ENCODE measurements around the gene NMRK2.
"Not testable (repeated sequence)": the region's sequence is repeated elsewhere in the genome, so short reads cannot be mapped to it uniquely, and the experiment has no call there.

NMRK2 gene

DNA sequence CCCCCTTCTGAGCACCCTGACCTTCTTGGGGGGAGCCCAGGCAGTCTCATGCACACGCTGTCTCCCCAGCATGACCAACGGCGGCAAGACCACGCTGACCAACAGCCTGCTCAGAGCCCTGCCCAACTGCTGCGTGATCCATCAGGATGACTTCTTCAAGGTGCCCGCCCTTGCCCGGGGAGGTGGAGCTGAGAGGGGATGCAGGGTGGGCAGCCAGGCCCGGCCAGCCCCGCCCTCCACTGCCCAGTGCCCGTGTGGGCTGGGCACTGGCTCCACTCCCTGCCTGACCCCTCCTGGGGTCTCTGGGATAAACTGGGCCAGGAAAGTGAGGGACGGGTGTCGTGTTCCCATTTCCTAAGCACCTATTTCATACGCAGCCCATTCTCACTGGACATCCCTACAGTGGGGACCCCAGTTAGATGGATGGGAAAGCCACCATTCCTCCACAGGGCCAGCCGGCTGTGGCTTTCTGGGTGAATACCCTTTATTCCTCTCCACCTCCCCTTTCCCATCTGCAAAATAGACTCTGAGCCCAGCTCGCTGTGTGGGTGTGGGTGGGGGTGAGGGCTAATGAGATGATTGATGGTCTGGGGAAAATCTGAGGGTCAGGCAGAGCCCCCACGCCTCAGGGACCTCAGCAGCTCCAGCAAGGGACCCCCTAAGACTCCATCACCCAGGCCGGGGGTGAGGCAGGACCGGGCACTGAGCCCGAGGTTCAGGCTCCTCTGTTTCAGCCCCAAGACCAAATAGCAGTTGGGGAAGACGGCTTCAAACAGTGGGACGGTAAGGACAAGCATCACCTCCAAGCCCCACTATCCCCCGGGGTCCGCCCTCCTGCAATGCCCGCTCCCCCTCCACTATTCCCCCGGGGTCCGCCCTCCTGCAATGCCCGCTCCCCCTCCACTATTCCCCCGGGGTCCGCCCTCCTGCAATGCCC lies 3.9 kb downstream of the NMRK2 start:
- no peak for FAIRE-seq
- DNase-seq (ENCODE audit: low spot score): no peak

DNA sequence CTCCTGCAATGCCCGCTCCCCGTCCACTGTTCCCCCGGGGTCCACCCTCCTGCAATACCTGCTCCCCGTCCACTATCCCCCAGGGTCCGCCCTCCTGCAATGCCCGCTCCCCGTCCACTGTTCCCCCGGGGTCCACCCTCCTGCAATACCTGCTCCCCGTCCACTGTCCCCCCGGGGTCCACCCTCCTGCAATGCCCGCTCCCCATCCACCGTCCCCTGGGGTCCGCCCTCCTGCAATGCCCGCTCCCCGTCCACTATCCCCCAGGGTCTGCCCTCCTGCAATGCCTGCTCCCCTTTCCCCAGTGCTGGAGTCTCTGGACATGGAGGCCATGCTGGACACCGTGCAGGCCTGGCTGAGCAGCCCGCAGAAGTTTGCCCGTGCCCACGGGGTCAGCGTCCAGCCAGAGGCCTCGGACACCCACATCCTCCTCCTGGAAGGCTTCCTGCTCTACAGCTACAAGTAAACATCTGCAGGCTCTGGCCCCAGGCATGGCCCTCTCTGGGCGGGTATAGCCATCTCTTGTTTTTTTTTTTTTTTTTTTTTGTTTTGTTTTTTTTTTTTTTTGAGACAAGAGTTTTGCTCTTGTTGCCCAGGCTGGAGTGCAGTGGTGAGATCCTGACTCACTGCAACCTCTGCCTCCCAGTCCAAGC lies 5.6 kb downstream of the NMRK2 start:
- DNase-seq (ENCODE audit: low spot score); FAIRE-seq: not testable (repeated sequence)

DNA sequence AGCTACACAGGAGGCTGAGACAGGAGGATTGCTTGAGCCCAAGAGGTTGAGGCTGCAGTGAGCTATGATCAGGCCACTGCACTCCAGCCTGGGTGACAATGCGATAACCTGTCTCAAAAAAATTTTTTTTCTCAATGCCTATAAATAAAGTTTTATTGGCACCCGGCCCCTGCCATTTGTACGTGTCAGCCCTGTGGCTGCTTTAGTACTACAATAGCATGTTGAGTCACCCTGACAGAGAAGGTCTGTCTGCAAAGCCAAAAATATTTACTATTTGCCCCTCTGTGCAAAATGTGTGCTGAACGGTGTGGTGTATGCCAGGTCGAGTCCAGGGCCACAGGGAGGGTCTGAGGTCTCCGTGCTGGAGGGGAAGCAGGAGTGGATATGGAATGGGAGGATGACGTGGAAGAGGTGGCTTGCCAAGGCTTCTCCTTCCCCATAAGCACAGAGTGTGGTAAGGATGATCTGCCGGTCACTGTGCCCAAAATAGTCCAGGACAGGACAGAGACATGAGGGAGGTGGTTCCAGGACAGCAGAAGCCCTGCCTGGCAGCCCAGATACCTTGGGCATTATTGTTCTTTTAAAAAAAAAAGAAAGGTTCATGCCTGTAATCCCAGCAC lies 10.0 kb downstream of the NMRK2 start:
- no peak for FAIRE-seq
- no peak for DNase-seq (ENCODE audit: low spot score)

DNA sequence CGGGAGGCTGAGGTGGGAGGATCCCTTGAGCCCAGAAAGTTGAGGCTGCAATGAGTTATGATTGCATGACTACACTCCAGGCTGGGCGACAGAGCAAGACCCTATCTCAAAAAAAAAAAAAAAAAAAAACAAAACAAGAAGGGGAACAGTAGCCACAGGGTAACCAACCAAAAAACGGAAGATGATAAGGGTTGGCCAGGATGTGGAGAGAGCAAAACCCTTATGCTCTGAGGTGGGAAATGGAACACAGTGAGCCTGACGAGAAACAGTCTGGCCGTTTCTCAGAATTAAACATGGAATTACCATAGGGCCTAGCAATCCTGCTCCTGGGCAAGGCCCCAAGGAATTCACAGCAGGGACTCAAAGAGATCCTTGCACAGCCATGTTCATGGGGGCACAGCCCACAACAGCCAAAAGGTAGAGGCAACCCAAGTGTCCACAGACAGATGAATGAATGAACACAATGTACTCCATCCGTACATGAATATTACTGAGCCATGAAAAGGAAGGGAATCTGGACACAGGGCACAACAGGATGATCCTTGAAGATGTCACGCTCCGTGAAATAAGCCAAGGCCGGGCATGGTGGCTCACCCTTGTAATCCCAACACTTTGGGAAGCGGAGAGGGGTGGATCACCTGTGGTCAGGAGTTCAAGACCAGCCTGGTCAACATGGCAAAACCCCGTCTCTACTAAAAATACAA lies 11.3 kb downstream of the NMRK2 start:
- DNase-seq (ENCODE audit: low spot score): no peak

DNA sequence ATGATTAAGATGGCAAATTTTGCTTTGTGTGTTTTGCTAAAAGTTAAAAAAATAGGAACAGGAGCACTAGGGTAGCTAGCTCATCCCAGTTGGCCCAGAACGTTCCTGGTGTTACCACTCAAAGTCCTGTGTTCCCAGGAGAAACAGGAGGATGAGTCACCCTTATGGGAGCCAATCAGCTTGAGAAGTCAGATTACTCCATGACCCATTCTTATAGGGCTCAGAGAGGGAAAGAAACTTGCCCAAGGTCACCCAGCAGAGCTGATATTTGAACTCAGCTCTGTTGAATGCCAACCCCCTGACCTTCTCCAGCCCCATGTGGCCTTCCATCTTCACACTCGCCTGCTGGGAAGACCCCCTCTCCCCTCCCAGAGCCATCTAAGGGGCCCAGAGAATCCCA lies 13.0 kb downstream of the NMRK2 start:
- DNase-seq (ENCODE audit: low spot score) (no peak), FAIRE-seq (no peak)

More for the DNA sequence above, 11.3 kb downstream of the NMRK2 start:
- no peak for FAIRE-seq

DNA sequence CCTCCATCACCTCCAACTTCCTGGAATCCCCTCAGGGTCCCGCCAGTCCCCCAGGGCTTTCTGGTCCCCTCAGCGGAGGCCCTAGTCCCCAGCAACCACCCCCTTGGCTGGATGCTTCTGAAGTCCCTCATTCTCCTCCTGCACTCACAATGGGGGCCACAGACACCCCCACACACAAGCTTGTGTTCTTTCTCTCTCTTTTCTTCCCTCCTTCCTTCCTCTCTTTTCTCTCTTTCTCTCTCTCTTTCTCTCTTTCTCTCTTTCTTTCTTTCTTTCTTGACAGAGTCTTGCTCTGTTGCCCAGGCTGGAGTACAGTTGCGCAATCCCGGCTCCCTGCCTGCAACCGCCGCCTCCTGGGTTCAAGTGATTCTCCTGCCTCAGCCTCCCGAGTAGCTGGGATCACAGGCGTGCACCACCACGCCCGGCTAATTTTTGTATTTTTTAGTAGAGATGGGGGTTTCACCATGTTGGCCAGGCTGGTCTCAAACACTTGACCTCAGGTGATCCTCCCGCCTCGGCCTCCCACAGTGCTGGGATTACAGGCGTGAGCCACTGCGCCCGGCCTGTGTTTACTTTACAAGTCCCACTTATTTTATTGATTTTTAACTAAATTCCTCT lies 14.6 kb downstream of the NMRK2 start:
- not testable (repeated sequence) for DNase-seq (ENCODE audit: low spot score); FAIRE-seq

DNA sequence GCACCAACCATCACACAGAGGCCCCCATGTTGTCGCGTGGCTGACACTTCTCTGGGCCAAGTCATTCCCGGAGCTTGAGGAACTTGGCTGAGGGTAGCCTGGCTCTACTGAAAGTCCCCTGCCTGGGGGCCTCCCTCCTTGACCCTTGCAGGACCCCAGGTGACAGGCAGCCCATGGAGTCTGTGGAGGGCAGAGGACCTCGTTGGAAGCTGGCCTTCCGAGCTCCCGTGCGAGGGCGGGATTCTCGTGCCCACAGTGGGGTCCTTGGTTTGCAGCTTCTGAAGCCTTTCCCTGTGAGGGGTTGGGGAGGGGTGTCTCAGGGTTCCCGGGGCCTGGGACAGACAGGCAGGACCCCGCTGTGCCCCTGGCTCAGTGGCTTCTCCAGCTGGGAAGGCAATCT lies 16.4 kb downstream of the NMRK2 start:
- DNase-seq (ENCODE audit: low spot score) (no peak), FAIRE-seq (no peak)

DNA sequence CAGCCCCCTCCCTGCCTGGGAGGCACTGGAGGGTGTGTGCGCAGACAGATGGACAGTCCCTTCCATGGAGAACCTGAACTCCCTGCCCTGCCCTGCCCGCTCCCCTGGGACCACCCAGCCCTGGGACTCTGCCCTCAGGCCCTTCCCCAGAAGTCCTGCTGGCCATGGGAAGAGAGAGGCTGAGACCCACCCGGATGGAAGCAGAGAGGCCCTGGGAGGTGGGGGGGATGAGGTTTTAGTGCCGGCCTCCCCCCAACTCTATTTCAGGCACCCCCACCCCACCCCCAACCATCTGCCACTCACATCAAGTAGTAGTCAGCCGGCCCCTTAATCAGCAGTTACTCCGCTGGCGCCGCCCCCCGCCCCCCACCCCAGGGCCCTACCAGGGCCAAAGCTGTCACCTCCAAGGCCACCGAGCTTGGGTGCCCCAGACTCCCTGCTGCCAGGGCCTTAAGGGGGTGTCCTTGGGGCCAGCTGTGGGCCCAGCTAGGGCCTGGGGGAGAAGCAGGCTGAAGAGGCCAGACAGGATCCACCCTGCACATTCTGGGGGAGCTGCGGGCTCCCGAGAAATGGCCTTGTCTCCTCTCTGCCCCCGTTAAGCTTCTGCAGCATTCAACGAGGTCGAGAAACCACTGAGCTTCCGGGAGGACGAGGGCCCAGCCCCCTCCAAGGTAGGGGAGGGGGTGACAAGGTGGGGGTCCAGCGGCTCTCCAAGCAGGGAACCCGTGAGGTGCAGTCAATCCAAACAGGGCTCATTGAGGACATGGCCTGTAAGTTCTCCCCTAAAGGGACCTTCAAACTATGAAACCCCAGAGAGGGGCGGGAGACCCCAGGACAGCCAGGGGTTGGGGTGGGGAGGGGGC lies 17.4 kb downstream of the NMRK2 start:
- no peak for FAIRE-seq

DNA sequence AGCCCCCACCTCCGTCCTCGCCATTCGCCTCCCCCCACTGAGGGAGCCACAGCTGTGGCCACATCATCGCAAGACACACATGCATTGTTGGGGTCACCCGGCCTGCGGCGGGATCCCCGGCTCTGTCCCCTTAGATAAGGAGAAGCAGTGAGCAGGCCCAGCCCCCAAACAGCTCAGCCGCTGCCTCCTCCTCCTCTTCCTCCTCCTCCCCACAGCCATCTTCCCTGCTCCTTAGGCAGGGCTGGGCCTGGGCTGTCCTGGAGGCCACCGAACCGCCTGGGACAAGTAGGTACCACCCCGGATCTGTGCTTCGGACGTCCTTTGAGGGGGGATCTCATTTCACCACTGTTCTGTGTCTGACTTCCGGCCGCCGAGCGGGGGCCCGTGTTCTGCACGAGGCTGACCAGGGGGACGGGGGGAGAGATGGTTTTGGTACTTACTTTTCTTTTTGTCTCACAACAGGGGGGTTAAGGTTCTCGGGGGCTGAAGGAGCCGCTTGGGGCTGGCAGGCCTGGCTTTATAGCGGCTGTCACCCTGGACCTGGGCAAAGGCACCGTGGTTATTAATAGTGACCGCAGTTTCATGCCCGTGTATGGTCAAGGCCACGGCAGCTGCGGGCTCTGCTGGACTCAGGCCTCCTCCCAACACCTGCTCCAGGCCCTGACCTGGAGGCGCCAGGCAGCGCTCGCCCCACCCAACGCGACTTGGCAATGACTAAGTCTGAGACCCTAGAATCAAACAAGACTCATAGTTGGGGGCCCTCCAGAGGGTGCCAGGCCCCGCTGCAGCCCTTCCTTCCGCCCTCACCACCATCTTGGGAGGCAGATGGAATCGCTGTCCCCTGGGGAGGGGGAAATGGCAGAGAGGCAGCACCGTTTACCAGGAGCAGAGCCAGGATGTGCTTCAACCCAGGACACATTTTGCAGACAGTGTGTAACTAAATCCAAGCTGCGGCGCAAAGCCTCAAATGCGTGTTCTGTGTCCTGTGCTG lies 18.3 kb downstream of the NMRK2 start:
- FAIRE-seq (no peak), DNase-seq (ENCODE audit: low spot score) (no peak)

More for the DNA sequence above, 17.4 kb downstream of the NMRK2 start:
- no peak for DNase-seq (ENCODE audit: low spot score)

DNA sequence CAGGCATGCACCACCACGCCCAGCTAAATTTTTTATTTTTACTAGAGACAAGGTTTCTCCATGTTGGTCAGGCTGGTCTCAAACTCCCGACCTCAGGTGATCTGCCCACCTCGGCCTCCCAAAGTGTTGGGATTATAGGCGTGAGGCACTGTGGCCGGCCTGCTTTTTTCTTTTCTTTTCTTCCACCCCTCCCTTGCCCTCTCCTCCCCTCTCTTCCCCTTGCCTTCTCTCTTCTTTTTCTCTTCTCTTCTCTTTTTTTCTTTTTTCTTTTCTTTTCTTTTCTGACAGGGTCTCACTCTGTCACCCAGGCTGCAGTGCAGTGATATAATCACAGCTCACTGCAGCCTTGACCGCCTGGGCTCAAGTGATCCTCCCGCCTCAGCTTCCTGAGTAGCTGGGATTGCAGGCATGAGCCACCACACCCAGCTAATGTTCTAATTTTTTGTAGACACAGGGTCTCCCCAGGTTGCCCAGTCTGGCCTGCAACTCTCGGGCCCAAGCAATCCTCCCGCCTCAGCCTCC lies 19.9 kb downstream of the NMRK2 start:
- not testable (repeated sequence) for DNase-seq (ENCODE audit: low spot score); FAIRE-seq

DNA sequence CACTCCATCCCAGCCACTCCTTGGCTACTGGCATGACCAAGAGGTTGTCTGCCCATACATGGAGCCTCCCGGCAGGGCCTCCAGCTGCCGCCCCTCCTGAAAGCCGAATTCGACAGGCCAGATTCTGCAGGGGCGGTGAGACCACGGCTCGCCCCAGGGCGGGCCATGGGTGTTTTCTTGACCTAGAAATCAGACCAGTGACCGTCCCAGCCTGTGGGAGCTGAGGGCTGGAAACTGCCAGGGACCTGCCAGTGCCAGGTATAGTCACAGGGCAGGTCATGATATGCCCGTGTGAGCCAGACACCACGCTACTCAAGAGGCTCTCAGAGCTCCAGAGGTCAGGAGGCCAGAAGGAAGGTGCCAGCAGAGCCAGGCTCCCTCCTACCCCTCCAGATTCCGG lies 21.2 kb downstream of the NMRK2 start:
- FAIRE-seq: no peak

DNA sequence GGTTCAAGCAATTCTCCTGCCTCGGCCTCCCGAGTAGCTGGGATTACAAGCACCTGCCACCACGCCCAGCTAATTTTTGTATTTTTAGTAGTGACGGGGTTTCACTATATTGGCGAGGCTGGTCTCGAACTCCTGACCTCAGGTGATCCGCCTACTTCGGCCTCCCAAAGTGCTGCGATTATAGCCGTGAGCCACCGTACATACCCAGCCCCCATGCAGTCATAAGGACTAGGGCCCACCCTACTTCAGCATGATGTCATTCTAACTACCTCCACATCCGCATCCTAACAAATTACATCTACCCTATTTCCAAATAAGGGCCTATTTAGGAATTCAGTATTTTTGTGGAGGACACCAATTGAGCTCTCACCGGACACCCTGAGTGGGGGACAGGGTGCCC lies 22.4 kb downstream of the NMRK2 start:
- not testable (repeated sequence) for FAIRE-seq

More for the DNA sequence above, 21.2 kb downstream of the NMRK2 start:
- no peak for DNase-seq (ENCODE audit: low spot score)

DNA sequence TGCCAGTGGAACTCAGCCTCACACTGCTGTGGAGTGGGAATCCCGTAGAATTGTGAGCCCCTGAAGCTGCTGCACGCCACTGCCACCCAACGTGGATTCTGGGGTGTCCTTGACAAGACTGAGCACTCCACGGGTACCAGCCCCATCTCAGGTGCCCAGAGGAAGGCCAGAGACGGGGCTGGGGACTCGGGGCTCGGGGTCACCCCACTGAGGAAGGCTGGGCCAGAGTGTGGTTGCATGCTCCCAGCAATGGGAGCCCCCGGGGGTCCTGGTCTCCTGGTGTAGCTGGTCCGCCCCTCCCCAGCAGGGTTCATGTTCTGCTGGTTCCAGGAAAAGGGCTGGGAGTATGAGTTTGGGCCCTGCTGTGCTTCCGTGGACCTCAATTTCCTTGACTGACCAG lies 22.8 kb downstream of the NMRK2 start:
- DNase-seq (ENCODE audit: low spot score) (no peak), FAIRE-seq (no peak)

More for the DNA sequence above, 22.4 kb downstream of the NMRK2 start:
- not testable (repeated sequence) for DNase-seq (ENCODE audit: low spot score)

DNA sequence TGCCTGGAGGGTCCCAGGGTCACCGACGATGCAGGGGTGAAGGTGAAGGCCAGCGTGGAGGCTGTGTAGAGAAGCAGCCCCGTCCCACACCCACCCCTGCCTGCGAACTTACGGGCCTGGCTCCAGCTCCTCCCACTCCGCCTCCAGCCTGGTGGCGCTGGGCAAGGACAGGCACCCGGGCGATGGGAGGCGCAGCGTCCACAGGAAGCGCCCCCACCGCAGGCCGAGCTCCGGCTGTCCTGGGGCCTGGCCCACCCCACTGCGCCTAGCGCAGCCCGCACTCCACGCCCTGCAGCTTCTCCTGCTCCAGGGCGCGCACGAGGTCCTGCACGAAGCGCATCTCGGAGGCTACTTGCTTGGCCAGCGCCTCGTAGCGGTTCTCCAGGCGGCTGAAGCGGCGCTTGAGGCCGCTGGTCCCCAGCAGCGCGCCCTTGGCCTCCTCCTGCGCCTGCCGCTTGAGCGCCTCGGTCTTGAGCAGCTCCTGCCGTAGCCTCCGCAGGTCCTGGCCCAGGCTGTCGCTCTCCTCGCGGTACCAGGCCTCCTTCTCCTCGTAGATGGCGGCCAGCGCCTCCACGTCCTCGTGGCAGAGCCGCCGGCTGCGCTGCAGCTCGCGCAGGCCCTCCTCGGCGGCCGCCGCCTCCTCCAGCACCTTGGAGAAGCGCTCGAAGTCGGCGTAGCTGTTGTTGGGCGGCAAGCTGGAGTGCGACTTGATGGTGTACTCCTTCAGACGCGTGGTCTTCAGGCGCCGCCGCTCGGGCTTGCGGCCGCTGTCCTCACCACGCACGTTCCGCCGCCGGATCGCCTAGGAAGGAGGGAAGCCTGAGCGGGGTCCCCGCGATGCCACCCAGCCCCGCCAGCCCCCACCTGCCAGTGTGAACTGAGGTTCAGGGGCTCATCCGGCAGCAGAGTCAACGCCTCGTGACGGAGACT lies 26.2 kb downstream of the NMRK2 start:
- DNase-seq (ENCODE audit: low spot score) (no peak), FAIRE-seq (no peak)

DNA sequence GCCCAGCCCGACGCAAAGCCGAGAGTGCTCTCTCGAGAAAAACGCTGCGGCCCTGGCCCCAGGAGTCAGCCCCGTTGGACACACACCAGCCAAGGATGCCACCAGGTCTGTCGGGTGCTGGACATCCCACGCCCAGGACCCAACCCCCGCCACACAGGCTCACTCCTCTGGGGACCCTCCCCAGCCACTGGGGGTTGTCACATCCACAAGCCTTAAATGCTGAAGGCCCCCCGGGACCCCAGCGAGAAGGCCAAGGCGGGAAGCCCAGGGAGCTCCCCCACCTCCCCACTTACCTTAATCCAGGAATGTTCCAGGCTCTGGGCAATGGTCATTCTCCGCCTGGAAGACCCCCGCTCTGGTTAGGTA lies 26.9 kb downstream of the NMRK2 start:
- FAIRE-seq: no peak
- DNase-seq (ENCODE audit: low spot score): no peak

DNA sequence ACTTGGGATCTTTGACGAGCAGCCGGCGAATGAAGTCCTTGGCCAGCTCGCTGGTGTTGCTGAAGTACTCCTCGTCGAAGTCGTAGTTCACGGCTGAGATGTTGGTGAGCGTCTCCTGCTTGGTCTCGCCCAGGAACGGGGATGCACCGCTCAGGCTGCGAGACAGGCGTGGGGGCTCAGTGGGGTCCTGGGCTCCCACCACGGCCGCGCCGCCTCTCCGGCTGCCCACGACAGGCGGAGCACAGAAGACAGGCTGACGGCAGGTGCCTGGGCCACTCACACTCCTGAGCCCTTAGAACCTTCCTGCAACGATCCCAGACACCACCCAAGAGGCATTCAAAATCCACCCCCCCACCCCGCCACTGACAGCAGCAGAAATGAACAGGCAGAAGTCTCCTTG lies 28.1 kb downstream of the NMRK2 start:
- no peak for DNase-seq (ENCODE audit: low spot score)
- no peak for FAIRE-seq

DNA sequence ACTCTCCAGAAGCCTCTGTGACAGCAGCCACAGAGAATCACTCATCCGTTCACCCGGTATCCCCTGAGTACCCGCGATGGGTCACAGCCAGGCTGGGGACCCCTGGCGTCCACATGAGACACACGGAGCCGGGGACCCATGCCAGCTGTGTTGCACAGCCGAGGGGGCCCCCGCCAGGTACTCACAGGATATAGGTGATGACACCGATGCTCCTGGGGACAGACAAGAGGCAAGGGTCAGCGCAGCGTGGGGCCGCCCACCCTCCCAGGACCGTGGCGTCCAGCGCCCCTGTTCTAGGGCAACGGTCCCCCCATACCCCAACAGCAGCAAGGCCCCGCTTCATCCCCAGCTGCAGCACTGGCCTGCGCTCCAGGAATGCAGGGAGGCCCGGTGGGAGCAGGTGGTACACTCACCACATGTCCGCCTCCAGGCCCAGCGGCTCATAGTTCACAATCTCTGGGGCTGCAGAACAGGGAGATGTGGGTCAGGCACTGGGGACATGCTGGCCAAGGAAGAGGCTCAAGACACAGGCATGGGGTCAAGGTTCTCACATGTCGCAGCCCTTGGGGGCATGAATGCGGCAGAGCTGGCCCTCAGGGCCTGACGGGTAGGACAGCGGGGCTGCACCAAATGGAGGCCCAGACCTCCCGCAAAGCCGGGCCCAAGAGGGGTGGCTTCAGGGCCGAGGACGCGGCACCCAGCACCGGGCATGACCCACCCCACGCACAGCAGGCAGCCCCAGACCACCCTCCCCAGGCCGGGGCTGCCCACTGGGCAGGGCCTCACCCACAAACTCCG lies 30.8 kb downstream of the NMRK2 start:
- FAIRE-seq (no peak), DNase-seq (ENCODE audit: low spot score) (no peak)

Measured in RCC 7860 (cell line).